PFSK-1 (cell line): ENCODE data around the gene SPRED1.
A peak's percentile ranks its signal among the peaks of the same experiment; 100 is the strongest.

ENCODE experiments used
- FOXP2 ChIP-seq: optimal IDR thresholded peaks from 2 replicates; pipeline ENCODE3; 2011; ENCODE audit warnings: borderline replicate concordance, control low read depth, inconsistent platforms; ENCODE audit not compliant: insufficient read depth; ENCODE audit errors: extremely low read length, extremely low read depth
- POLR2AphosphoS5 ChIP-seq: IDR thresholded peaks from 2 replicates; pipeline ENCODE4 v1.6.1; 2012; ENCODE audit warnings: low read depth, mild to moderate bottlenecking, control low read depth, low read length, moderate library complexity
- REST ChIP-seq, 2 experiments: IDR thresholded peaks; 2 replicates each; pipeline versions ENCODE4 v1.6.1 to v1.8.0; 2011 to 2012; ENCODE audit warnings: low read depth in 2 of 2, low read length in 2 of 2, control low read depth in 1 of 2, inconsistent platforms in 1 of 2, mild to moderate bottlenecking in 1 of 2, moderate library complexity in 1 of 2; ENCODE audit not compliant: insufficient read depth in 1 of 2
- SIN3A ChIP-seq: IDR thresholded peaks from 2 replicates; pipeline ENCODE4 v1.6.1; 2012; ENCODE audit warnings: mild to moderate bottlenecking, low read length, moderate library complexity, borderline replicate concordance; ENCODE audit not compliant: insufficient read depth
- TAF1 ChIP-seq: IDR thresholded peaks from 2 replicates; pipeline ENCODE4 v1.6.1; 2012; ENCODE audit warnings: low read length, control low read depth, borderline replicate concordance; ENCODE audit not compliant: insufficient read depth

Gene SPRED1

GRCh38 chr15:38316311-38316710 is 63.7 kb downstream of the SPRED1 start:
- no peak for TF ChIP-seq TAF1
- no peak for TF ChIP-seq SIN3A
- no peak for TF ChIP-seq FOXP2
- no peak for TF ChIP-seq POLR2AphosphoS5
- TF ChIP-seq REST (IDR thresholded peaks at IDR 0.05; ENCODE audit: insufficient read depth in 1 of 2, low read depth in 2 of 2, low read length in 2 of 2) = no peak

GRCh38 chr15:38320181-38320580 is 67.5 kb downstream of the SPRED1 start:
- no peak for TF ChIP-seq REST (IDR thresholded peaks at IDR 0.05; ENCODE audit: insufficient read depth in 1 of 2, low read depth in 2 of 2, low read length in 2 of 2)
- TF ChIP-seq FOXP2 = no peak
- no peak for TF ChIP-seq TAF1
- TF ChIP-seq POLR2AphosphoS5 = no peak
- TF ChIP-seq SIN3A = no peak

- TF ChIP-seq SIN3A (no peak), POLR2AphosphoS5 (no peak), REST (IDR thresholded peaks at IDR 0.05; ENCODE audit: insufficient read depth in 1 of 2, low read depth in 2 of 2, low read length in 2 of 2) (no peak), TAF1 (no peak), FOXP2 (no peak)
These were observed 68.2 kb downstream of the SPRED1 start for GRCh38 chr15:38320866-38321265.

- TF ChIP-seq POLR2AphosphoS5 (peak; percentile 28; the same call in 1 of the 2 replicates), SIN3A (no peak)
These were observed 71.3 kb downstream of the SPRED1 start for GRCh38 chr15:38323895-38324294.

GRCh38 chr15:38324939-38325647 is 72.5 kb downstream of the SPRED1 start:
- TF ChIP-seq REST (IDR thresholded peaks at IDR 0.05; ENCODE audit: insufficient read depth in 1 of 2, low read depth in 2 of 2, low read length in 2 of 2) (no peak), SIN3A (no peak), TAF1 (no peak), POLR2AphosphoS5 (no peak; the same call in 1 of the 2 replicates), FOXP2 (no peak)
